H4 (cell line): Measurements from ENCODE around the gene MDFIC. TPM values are rescaled to one million over a fixed set of nuclear protein-coding genes. Genes with fewer than 3 reads are reported as not detected.

Source experiments
- DNase-seq: peaks from one replicate; pipeline ENCODE4 v3.0.0-alpha.2; 2015; ENCODE audit warnings: low spot score
- total RNA-seq: library from RNA; depleted of rRNA; stranded (reverse); fragments of >200 nt; shearing (Covaris generic); gene quantifications from 2 replicates; pipeline ENCODE4 v1.2.3, GENCODE V29; 2014

The MDFIC gene
- total RNA-seq, 1 experiment from 2014 or later = 20.7 TPM

DNA sequence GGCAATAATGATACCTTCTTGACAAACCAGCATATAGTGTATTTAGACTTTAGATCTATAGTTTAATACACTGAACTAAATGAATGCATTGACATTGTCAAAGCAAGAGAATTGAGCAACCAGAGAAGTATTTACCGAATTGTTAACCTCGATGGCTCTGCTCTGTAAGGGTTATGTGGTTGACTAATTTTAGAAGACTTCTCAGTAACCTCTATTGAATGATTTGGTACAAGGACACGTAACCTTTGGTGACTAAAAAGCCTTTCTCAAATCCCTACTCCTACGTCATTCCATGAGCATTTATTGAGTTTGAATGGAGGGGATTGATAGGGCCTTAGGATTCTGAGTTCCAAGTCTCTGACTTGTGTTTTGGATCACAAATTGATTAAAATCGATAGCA, 67.6 kb downstream of the MDFIC start:
- no peak for DNase-seq

DNA sequence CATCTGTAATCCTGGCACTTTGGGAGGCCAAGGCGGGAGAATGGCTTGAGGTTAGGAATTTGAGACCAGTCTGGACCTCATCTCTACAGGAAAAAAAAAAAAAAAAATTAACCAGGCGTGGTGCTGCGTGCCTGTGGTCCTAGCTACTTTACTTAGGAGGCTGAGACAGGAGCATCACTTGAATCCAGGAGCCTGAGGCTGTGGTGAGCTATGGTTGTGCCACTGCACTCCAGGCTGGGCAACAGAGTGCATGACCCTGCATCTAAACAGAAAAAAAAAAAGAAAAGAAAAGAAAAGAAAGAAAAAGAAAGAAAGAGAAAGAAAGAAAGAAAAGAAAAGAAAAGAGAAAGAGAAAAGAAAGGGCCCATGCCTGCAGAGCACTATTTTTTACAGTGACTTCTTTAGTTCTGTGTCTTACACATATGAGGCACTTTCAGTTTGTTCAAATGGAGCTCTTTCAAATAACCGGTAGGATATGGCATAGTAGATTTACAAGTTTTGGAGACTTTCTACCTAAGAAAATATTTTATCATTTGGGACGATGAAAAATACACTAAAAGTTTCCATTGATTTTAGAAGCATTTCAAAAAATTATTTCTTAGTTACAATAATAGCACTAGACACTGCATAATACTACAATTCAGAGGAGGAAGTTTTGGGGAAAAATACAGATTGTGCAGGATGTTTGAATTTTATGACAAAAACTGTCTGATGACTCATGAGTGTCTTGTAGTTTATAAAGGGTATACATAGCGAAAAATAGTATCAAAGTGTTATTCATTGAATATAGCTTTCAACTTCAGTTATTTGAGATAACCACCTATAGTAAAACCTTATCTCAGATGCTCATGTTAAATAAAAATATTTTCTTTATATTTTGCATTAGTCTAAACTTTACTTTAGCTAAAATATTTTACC, 75.9 kb downstream of the MDFIC start:
- no peak for DNase-seq

DNA sequence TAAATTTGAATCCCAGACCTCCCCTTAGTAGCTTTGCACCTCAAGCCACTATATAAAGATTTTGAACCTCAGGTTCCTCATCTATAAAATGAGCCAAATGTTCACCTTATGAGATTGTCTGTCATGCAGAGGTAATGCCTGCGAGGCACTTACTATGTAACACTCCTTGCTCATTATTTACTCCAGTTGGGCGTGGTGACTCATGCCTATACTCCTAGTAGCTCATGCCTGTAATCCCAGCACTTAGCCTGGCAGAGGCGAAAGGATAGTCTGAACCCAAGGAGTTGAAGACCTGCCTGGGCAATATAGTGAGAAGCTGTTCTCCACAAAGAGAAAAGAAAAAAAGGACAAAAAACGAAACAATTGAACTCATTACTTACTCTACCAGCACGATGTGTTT, 82.2 kb downstream of the MDFIC start:
- peak; percentile 18 for DNase-seq

DNA sequence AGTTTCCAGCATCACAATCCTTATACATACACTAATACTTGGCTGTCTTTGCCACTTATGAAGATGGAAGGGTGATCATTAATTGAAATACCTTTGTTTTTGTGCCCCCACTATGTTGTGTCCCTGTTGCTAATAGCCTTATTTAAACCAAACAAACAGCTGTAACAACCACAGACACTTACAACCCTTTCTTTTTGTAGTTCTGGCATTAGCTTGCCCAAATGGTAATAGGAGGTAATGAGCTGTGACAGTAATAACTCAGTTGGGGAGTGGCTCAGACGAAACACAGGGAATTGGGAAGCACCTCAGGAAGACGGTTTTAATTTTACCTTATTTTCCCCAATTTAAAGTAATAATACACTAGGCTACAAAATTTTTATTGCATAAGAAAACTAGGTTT, 83.4 kb downstream of the MDFIC start:
- DNase-seq = no peak

DNA sequence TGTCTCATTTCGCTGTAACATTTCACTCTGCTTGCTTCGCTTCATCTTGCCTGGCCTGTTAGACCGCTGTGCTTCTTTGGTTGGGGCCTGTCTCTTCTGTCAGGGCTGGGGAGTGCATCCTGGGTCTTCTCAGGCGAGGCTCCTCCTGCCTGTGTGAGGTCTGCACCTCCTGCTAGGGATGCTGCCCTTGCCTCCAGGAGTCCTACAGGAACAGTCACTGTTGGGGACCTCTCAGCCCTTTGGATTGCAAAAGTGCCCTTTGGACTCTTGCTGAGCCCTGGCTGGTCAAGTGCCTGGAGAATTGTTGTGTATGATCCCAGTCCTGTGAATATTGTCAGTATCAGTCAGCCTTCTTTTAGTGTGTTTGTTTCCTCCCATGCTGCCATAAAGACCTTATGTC, 84.1 kb downstream of the MDFIC start:
- DNase-seq = no peak

DNA sequence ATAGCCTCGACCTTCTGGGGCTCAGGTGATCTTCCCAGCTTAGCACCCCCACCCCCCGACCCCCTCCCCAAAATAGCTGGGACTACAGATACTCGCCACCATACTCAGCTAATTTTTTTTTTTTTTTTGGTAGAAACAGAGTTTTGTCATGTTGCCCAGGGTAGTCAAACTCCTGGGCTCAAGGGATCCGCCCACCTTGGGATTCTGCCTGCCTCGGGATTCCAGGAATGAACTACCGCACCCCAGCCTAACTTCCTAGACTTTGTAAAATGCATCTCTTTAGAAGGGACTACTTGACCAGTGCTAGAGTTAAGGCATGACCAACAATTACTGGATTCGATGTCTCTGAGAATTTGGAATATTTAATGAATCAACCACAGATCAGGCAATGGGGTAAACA, 85.9 kb downstream of the MDFIC start:
- no peak for DNase-seq

DNA sequence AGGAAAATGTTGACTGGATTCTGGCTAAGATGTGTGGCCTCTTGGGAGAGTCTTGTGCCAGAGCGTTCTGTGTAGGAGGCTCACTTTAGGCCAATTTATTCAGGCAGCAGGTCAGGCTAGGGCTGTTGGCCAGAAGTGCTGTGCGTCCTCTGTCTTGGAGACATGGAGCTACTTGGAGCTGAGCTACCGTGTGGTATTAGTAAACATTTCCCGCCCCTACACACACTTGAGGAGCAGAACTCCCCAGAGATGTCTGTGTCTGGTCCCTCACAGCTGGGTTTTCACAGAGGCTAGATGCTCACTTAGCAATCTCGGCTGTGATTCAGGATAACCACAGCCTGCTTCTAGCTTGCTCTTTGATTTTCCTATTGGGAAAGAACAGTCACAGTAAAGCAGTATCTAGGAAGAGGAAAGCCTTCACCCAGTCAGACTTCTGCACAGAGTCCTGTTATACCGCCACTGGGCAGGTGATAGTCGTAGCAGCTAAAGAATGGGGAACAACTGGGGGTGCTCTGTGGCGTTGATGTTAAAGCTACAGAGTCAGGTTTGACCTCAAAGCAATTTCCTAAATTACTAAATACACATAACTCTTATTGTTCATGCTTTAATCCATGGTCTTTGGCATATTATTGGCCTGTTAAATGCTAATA, 86.7 kb downstream of the MDFIC start:
- DNase-seq = no peak

DNA sequence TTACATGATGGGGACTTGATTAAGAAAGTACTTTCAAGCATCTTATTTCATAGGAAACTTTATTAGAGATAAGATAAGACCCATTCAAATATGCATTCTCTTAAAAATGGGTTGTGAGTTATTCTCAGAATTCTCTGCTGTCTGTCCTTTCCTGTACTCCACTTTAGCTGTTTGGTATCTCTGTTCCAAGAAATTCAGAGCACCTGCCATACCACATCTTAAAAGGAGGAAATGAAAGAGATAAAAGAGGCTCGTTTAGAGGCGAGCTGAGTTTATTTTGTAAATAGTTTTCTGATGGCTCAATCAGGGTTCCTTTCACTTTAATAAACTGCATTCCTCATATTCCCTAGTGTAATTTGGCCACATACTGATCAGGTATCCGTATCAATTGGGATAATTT, 87.2 kb downstream of the MDFIC start:
- DNase-seq = no peak

DNA sequence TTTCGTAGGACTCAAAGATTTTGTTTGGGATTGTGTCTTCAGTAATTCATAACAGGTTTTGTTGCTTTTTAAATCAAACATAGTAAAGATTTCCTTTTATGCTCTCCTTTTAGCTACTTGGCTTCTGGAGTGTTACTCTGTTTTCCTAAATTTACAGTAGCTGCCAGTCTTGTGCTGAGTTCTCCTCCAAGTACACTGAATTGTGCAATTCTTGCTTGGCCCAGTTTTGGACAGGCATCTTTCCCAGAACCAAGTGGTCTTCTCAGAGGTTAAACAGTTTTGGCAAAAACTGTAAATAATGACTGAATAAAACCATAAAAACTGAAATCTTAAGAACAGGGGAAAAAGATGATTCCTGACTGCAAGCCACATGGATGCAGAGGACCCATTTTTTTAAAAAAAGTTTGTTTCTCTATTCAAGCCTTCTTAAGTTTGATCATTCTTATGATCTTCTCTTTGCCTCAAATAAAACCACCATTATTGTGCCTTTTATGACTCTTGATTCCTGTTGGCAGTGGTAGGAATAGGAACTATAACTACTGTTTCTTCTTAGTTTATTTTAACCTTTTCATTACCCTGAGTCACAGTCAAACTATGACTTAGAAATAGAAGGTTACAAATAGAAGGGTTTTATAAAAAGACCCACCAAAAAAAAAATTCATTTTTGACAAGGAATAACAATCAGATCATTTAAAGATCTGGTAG, 88.0 kb downstream of the MDFIC start:
- DNase-seq = no peak

DNA sequence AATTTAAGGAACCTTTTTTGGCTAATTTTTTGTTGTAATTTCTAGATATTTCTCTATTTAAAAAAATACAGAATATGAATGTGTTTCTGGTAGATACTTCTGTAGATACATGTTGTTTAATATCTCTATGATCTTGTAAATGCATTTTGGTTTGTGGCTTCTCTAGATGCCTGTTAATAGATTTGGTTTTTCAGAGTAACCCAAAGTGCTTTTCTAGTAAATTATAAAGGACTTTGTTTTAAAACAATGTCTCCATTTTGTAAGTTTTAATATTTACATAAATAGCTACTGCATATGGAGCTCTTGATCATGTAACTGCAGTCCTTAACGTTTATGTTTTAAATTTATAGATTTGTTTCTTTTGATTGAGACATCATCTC, 88.5 kb downstream of the MDFIC start:
- no peak for DNase-seq

DNA sequence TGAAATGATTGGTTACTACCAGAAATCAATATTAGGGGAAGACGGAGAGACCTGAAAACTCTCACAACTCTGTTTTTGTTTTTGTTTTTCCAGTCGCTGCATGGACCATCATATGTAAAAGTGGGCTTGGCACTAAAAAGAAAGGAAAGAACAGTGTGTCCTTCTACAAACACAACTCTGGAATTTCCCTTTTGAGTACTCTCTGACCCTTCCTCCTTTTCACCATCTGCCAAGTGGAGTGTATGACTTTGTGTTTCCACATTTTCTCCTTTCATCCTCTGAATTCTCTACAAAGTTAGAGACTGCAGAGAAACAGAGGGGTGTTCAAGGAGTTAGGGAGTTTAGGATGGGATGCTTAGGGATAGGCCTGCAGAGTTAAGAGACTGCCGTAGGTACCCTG, 92.0 kb downstream of the MDFIC start:
- DNase-seq = no peak

DNA sequence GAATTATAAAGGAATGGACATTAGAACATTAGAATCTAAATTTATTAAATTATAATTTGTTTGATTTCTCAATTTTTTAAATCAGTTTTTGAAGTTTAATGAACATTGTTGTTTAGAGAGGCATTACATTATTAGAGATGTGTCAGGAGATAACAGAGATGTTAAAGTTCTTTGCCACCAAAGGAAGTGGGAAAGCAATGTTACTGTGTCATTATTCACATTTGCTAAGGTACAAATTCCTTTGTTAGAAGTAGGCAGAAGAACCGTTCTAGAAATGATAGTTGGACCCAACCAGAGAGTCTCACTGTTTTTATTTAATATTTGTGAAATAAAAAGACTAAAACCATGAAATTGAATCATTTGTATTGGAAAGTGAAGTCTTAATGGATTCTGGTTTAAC, 92.9 kb downstream of the MDFIC start:
- DNase-seq = no peak

DNA sequence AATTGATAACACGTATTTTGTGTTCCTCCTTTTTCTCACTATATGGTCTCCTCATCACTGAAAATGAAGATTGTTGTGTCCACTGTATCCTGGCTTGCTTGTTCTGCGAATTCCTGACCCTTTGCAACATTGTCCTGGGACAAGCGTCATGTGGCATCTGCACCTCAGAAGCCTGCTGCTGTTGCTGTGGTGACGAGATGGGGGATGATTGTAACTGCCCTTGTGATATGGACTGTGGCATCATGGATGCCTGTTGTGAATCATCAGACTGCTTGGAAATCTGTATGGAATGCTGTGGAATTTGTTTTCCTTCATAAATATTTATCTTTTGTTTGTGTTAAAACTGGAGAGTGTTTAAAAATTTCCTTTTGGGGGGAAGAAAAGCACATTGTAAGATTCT, 93.7 kb downstream of the MDFIC start:
- peak; percentile 75 for DNase-seq

DNA sequence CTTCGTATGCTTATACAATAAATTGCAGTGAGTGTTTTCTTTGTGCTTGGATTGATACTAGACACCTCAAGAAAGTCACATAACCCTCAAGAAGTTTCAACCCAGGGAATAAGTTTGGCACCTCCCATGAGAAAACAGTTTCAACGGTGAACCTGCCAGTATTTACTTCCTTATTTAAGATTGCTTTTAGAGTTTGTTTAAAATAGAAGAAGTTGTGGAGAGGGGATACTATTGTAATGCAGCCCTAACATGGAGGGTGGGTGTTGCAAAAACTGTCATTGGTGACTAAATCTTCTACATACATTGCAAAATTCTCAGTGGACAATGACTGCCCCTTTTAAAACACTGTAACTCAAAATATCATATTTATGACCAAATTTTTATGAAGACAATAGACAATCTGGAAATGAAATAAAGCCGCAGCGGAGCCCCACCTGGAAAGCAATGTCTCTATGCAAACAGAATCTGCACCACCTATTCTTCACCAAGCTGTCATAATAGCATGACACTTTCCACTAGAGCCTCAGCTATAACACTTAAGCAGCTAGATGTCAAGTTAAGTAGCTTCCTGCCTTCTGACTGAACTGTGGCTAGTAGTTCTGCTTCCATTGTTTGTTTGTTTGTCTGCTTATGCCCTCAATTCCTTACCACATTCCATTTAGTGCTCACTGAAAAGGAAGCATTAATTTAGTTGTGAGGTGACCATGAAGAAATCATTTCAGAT, 98.2 kb downstream of the MDFIC start:
- DNase-seq = no peak

DNA sequence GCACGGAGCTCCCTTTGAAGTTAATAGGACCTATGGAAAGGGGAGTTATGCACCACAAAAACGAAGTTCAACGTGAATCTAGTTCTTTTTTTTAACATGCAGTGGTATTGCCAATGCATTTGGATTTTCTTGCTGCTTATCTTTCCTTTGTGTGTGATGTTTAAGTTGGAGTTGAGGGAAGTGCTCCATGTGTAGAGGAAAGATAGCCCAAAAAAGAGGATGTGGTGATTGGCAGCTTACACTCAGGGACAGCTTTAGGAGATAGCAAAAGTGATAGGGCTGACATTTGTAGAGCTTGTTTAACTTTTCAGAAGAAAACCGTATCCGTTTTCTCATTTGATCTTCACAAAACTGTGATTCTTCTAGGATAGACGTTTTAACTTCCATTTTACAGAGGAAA, 101.3 kb downstream of the MDFIC start:
- no peak for DNase-seq

DNA sequence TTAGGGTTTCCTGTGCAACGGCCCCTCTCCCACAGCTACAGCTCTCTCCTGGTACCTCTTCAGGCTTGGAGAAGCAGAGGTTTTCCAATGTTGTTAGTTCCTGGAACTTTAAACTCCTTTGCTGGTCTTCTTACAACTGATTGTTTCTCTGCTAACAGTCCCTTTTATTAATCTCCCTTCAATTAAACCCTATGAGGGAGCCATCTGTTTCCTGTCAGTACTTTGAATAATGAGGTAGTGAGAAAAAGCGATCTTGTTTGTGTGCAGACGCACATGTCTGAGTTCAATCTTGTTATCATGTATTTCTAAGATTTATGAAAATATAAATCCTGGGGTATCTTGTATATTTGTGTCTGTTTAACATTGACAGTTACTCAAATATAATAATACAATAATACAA, 102.4 kb downstream of the MDFIC start:
- no peak for DNase-seq

DNA sequence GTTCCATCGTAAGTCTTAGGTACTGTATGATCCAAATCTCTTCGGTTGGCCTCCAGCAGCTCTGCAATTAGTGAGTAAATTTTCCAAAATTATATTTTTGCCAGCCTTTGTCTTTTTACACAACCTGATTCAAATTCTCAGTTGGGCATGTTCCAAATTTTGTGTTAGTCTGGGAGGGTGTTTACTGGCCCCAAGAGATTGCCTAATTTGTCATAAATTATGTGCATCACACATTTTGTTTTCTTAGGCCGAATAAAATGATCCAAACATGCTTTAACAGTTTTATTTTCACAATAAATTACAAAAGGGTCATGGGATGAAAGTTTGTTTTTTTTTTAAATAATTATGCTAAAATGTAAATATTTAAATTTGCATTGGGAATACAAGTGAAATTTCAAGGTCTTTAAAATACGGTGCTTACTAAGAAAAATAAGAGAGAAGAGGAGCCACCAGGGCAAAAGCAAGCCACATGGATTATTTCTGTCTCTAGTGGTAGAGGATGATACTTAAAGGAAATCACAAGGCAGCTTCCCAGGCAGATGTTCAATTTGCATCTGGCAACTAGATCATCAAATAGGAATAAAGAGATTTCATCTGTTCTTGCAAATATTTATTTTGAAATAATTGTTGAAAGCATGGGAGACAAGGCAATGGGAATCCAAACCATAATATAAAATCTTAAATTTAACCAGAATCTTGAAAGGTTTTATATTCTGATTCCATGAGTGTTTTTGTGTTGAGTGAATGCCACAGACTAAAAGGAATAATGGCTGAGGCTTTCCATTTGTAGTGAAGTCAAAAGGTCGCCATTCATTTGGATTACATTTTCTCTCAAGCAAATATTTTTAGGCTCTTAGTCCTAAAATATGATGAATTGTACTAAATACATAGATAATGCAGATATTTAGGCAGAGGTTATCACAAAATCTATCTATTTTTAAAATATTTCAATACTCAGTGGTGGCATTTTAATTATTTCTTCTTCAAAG, 111.1 kb downstream of the MDFIC start:
- DNase-seq = no peak

DNA sequence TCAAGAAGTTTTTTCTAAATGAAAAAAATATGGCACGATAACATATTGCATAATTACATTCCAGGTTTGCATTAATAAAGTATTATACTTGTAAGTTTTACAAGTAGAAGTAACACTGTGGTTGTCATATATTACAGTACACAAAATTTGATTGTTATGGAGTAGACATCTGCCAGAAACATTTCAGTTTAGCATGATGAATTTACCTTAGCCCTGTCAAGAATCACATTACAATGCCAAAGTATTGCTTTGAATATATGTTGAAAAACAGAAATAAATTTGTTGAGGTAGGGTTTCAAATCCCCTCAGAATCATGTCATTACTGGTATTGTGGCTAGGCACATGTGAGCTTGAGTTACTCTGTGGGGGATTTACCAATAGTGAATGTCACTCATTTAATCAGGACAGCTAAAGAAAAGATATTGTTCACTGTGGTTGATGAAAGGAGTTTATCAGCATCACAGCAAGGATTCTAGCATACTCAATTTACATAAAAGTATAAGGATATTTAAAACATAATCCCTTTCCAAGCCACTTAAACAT, 112.1 kb downstream of the MDFIC start:
- no peak for DNase-seq

DNA sequence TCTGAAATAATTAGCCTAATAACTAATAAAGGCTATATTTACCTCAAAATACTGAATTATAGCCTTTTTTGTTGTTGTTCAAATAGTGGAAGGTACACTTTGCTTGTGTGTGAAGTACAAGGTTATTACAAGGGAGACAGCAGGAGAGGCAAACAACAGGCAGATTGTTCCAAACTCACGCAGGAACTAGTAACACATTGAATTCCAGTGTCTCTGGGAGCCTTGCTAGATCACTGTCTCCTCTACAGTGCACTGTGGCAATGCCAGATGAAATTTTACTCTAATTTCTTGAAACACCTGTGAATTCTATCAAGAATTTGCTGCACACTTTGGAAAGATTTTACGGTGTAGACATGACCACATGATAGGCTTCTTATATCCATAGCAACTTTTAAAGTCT, 112.6 kb downstream of the MDFIC start:
- no peak for DNase-seq

DNA sequence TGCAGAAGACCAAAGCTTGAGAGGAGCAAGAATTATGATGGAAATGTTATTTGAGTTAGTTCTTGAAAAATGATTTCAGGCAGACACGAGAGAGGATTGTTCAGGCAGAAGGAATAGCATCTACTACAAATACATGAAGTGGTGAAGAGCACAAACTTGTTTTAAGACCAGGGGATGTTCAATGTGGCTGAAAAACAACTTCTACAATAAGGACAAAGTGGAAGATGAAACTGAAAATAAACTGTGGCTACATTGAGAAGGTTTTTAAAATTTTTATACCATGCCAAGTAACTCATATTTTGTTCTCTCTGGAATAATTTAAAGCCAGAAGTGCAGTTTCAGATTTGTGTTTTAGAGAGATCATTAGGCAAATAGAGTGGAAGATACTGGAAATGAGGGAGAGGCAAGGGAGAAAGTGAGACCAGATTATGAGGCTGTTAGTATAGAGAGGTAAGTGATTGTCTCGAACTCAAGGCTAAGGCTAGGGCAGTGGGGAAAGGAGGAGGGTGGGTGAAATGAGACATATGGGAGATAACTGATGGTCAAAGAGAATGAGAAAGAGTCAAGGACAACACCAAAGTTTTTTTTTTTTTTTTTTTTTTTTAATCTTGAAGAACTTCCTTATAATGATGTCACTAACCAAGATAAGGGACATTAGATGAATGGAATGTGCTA, 115.4 kb downstream of the MDFIC start:
- DNase-seq = no peak
